CD4-positive, CD25-positive, alpha-beta regulatory T cell (primary cell): Measurements from ENCODE around the gene CYP51A1. TPM values are rescaled to one million over a fixed set of nuclear protein-coding genes. Genes with fewer than 3 reads are reported as not detected.

ENCODE experiments used
- ATAC-seq, 2 donors: fragments of 150-1000 bp; cut with Tn5 transposase; one replicate each; pipeline ENCODE4 v1.10.0; 2021; ENCODE audit warnings: low read depth in 2 of 2, moderate number of reproducible peaks in 2 of 2, moderate library complexity in 1 of 2
- DNase-seq, 3 donors: peaks; one replicate each; pipeline versions ENCODE4 v3.0.0 to v3.0.0-alpha.2; 2012 to 2022; ENCODE audit warnings: mixed read lengths in 1 of 3
- H3K27ac ChIP-seq: one replicate; pipeline ENCODE4 v1.7.0; 2013; ENCODE audit warnings: mild to moderate bottlenecking, low read length; ENCODE audit not compliant: insufficient read depth, poor library complexity, severe bottlenecking
- H3K27me3 ChIP-seq: one replicate; pipeline ENCODE4 v1.7.0; 2013; ENCODE audit warnings: low read length; ENCODE audit not compliant: control insufficient read depth, insufficient read depth
- H3K36me3 ChIP-seq: one replicate; pipeline ENCODE4 v1.7.0; 2013; ENCODE audit warnings: mild to moderate bottlenecking, low read length, moderate library complexity; ENCODE audit not compliant: control insufficient read depth, insufficient read depth
- H3K4me1 ChIP-seq: 2 replicates; pipeline ENCODE4 v1.7.0; 2013; ENCODE audit warnings: mild to moderate bottlenecking, low read length; ENCODE audit not compliant: insufficient read depth, control insufficient read depth, poor library complexity, severe bottlenecking
- H3K4me3 ChIP-seq: one replicate; pipeline ENCODE4 v1.7.0; 2013; ENCODE audit warnings: low read depth, mild to moderate bottlenecking, low read length, moderate library complexity
- H3K9me3 ChIP-seq, 2 experiments: 1 replicate in 1 of 2; 2 replicates in 1 of 2; pipeline ENCODE4 v1.7.0; 2013; ENCODE audit warnings: low read length in 2 of 2, mild to moderate bottlenecking in 1 of 2, moderate library complexity in 1 of 2; ENCODE audit not compliant: control insufficient read depth in 2 of 2
- H3K27ac Mint-ChIP-seq, 3 donors: one replicate each; pipeline ENCODE4 v1.8.0; 2020 to 2022; ENCODE audit warnings: mild to moderate bottlenecking in 3 of 3, mixed read lengths in 3 of 3, moderate library complexity in 2 of 3
- H3K27me3 Mint-ChIP-seq: one replicate; pipeline ENCODE4 v1.8.0; 2022; ENCODE audit warnings: mild to moderate bottlenecking, mixed read lengths
- H3K36me3 Mint-ChIP-seq: one replicate; pipeline ENCODE4 v1.8.0; 2020; ENCODE audit warnings: mixed read lengths
- H3K4me1 Mint-ChIP-seq, 4 donors: one replicate each; pipeline ENCODE4 v1.8.0; 2020 to 2022; ENCODE audit warnings: mixed read lengths in 4 of 4, mild to moderate bottlenecking in 1 of 4
- H3K4me3 Mint-ChIP-seq, 4 donors: one replicate each; pipeline ENCODE4 v1.8.0; 2020 to 2022; ENCODE audit warnings: mild to moderate bottlenecking in 4 of 4, mixed read lengths in 4 of 4, moderate library complexity in 3 of 4
- H3K9me3 Mint-ChIP-seq, 7 donors: one replicate each; pipeline ENCODE4 v1.8.0; 2020 to 2022; ENCODE audit warnings: mixed read lengths in 7 of 7, mild to moderate bottlenecking in 3 of 7, moderate library complexity in 2 of 7
- polyA plus RNA-seq, 4 donors: library from polyadenylated mRNA; unstranded; fragments of 300-500 nt; fragmentation: Illumina TruSeq; gene quantifications; one replicate each; pipeline ENCODE4 v1.2.3, GENCODE V29; 2021
- total RNA-seq: library from RNA; stranded (reverse); gene quantifications from one replicate; pipeline ENCODE4 v1.2.3, GENCODE V29; 2022

CYP51A1 gene
- total and polyA plus RNA-seq, 5 donors from 2014 or later = 11.2 to 29.0 (median 15.3) TPM

GRCh38 chr7:92064438-92065029 is 69.7 kb downstream of the CYP51A1 start:
- H3K4me1 ChIP-seq = no peaks in the 10 kb centered on the region
- H3K4me1 Mint-ChIP-seq = peaks cover 0 to 10% (median 3%) of the 10 kb centered on the region in 4 donors
- peaks cover 41% of the 10 kb centered on the region for H3K36me3 ChIP-seq
- H3K27me3 ChIP-seq = no peaks in the 10 kb centered on the region
- no peak overlapping the region for H3K27ac Mint-ChIP-seq
- H3K9me3 Mint-ChIP-seq = no peaks in the 10 kb centered on the region
- H3K36me3 Mint-ChIP-seq = peaks cover 48% of the 10 kb centered on the region
- no peak overlapping the region for H3K27ac ChIP-seq
- ATAC-seq = no peak
- H3K4me3 Mint-ChIP-seq = no peak overlapping the region
- DNase-seq = no peak
- H3K27me3 Mint-ChIP-seq = no peaks in the 10 kb centered on the region
- H3K4me3 ChIP-seq = no peak overlapping the region
- H3K9me3 ChIP-seq = no peaks in the 10 kb centered on the region

Other genes with a start within 250 kb of the CYP51A1 start
- gene AKAP9, start 193.6 kb downstream of the CYP51A1 start, total RNA-seq = 81.2 TPM
- 10 to 100 TPM; 12.5 to 20.4 (median 19.6) TPM for gene AKAP9, start 193.6 kb downstream of the CYP51A1 start, polyA plus RNA-seq
- gene LRRD1, start 44.7 kb upstream of the CYP51A1 start, total RNA-seq = 0.44 TPM
- under 1 TPM in 1 of 4 donors, not detected in 3; 0.12 TPM for gene LRRD1, start 44.7 kb upstream of the CYP51A1 start, polyA plus RNA-seq
- gene KRIT1, start 111.4 kb upstream of the CYP51A1 start, total RNA-seq = 47.4 TPM
- 10 to 100 TPM; 14.4 to 20.9 (median 18.1) TPM for gene KRIT1, start 111.4 kb upstream of the CYP51A1 start, polyA plus RNA-seq
- gene ANKIB1, start 111.5 kb upstream of the CYP51A1 start, total RNA-seq = 74.1 TPM
- 10 to 100 TPM in 2 of 4 donors, 1 to 10 TPM in 2; 6.5 to 13.3 (median 9.8) TPM for gene ANKIB1, start 111.5 kb upstream of the CYP51A1 start, polyA plus RNA-seq